ENCODE data around the gene RPS25. TPM values are rescaled to one million over a fixed set of nuclear protein-coding genes. Genes with fewer than 3 reads are reported as not detected.
A peak's percentile ranks its signal among the peaks of the same experiment; 100 is the strongest.
"Not testable (repeated sequence)": the region's sequence is repeated elsewhere in the genome, so short reads cannot be mapped to it uniquely, and the experiment has no call there.

RPS25 gene
- total RNA-seq, 2 donors from 2014 or later, result 1,289 to 1,299 TPM

GRCh38 chr11:119041821-119042514 is 23.8 kb upstream of the RPS25 start:
- TF ChIP-seq CTCF (conservative IDR thresholded peaks at IDR 0.05), result no peak
- Mint-ChIP-seq H3K36me3 (ENCODE audit: low read depth) (peaks cover 26% of the 10 kb centered on the region), H3K4me1 (peaks cover 23% of the 10 kb centered on the region), H3K4me3 (no peak overlapping the region), H3K27ac (no peak overlapping the region), H3K27me3 (ENCODE audit: insufficient read depth) (no peaks in the 10 kb centered on the region), H3K9me3 (no peaks in the 10 kb centered on the region)
- Histone ChIP-seq H3K36me3 (ENCODE audit: control insufficient read depth, insufficient read depth, low read length) (peaks cover 32% of the 10 kb centered on the region), H3K4me3 (ENCODE audit: low read length) (no peak overlapping the region), H3K27ac (ENCODE audit: low read depth, low read length) (no peak overlapping the region), H3K27me3 (ENCODE audit: control insufficient read depth, insufficient read depth, low read length, poor library complexity, severe bottlenecking) (no peaks in the 10 kb centered on the region), H3K9me3 (ENCODE audit: control insufficient read depth, low read length) (no peaks in the 10 kb centered on the region), H3K9ac (ENCODE audit: extremely low read depth, low read length, poor library complexity, severe bottlenecking) (no peak overlapping the region), H3K4me1 (ENCODE audit: control insufficient read depth, insufficient read depth, low read length) (peaks cover 4% of the 10 kb centered on the region)
- WGBS, 2 experiments (ENCODE audit: insufficient coverage in 1 of 2, insufficient read length in 1 of 2), result 88 to 93% methylated on average over 3 of the region's 4 CpGs
- DNase-seq, result no peak

- H3K27ac ChIP-seq (ENCODE audit: low read depth, low read length); H3K36me3 Mint-ChIP-seq (ENCODE audit: low read depth); H3K4me3 ChIP-seq (ENCODE audit: low read length); H3K9ac ChIP-seq (ENCODE audit: extremely low read depth, low read length, poor library complexity, severe bottlenecking); H3K9me3 Mint-ChIP-seq; DNase-seq; H3K27me3 Mint-ChIP-seq (ENCODE audit: insufficient read depth); H3K27me3 ChIP-seq (ENCODE audit: control insufficient read depth, insufficient read depth, low read length, poor library complexity, severe bottlenecking); H3K4me1 ChIP-seq (ENCODE audit: control insufficient read depth, insufficient read depth, low read length); H3K9me3 ChIP-seq (ENCODE audit: control insufficient read depth, low read length); H3K36me3 ChIP-seq (ENCODE audit: control insufficient read depth, insufficient read depth, low read length): not testable (repeated sequence)
- H3K4me1 Mint-ChIP-seq, result peaks cover 14% of the 10 kb centered on the region
- H3K27ac Mint-ChIP-seq, result peak overlapping the region; percentile 73
- WGBS, 2 experiments (ENCODE audit: insufficient coverage in 1 of 2, insufficient read length in 1 of 2), result 66 to 95% methylated on average over 3 to 7 of the region's 11 CpGs
- H3K4me3 Mint-ChIP-seq, result peak overlapping the region; percentile 5
Observed at GRCh38 chr11:119039471-119039870, 21.3 kb upstream of the RPS25 start.

GRCh38 chr11:119038884-119039283 is 20.7 kb upstream of the RPS25 start:
- no peaks in the 10 kb centered on the region for H3K36me3 Mint-ChIP-seq (ENCODE audit: low read depth)
- H3K27ac Mint-ChIP-seq, result peak overlapping the region; percentile 73
- H3K4me3 Mint-ChIP-seq, result peak overlapping the region; percentile 5
- H3K4me3 ChIP-seq (ENCODE audit: low read length), result no peak overlapping the region
- no peak overlapping the region for H3K9ac ChIP-seq (ENCODE audit: extremely low read depth, low read length, poor library complexity, severe bottlenecking)
- H3K4me1 ChIP-seq (ENCODE audit: control insufficient read depth, insufficient read depth, low read length), result peaks cover 4% of the 10 kb centered on the region
- TF ChIP-seq CTCF (conservative IDR thresholded peaks at IDR 0.05), result no peak
- no peaks in the 10 kb centered on the region for H3K9me3 ChIP-seq (ENCODE audit: control insufficient read depth, low read length)
- H3K9me3 Mint-ChIP-seq, result no peaks in the 10 kb centered on the region
- no peak for DNase-seq
- H3K27me3 ChIP-seq (ENCODE audit: control insufficient read depth, insufficient read depth, low read length, poor library complexity, severe bottlenecking), result no peaks in the 10 kb centered on the region
- 75 to 94% methylated on average over 4 to 5 of the region's 5 CpGs for WGBS, 2 experiments (ENCODE audit: insufficient coverage in 1 of 2, insufficient read length in 1 of 2)
- no peaks in the 10 kb centered on the region for H3K27me3 Mint-ChIP-seq (ENCODE audit: insufficient read depth)
- H3K36me3 ChIP-seq (ENCODE audit: control insufficient read depth, insufficient read depth, low read length), result peaks cover 3% of the 10 kb centered on the region
- peaks cover 13% of the 10 kb centered on the region for H3K4me1 Mint-ChIP-seq
- no peak overlapping the region for H3K27ac ChIP-seq (ENCODE audit: low read depth, low read length)

- 90 to 93% methylated on average over 3 of the region's 3 CpGs for WGBS, 2 experiments (ENCODE audit: insufficient coverage in 1 of 2, insufficient read length in 1 of 2)
Observed at GRCh38 chr11:119034813-119035212, 16.7 kb upstream of the RPS25 start.

More at GRCh38 chr11:119034813-119035212, 16.7 kb upstream of the RPS25 start:
- Histone ChIP-seq H3K27ac (ENCODE audit: low read depth, low read length) (no peak overlapping the region), H3K4me1 (ENCODE audit: control insufficient read depth, insufficient read depth, low read length) (peaks cover 4% of the 10 kb centered on the region), H3K9me3 (ENCODE audit: control insufficient read depth, low read length) (no peaks in the 10 kb centered on the region), H3K4me3 (ENCODE audit: low read length) (no peak overlapping the region), H3K9ac (ENCODE audit: extremely low read depth, low read length, poor library complexity, severe bottlenecking) (no peak overlapping the region), H3K36me3 (ENCODE audit: control insufficient read depth, insufficient read depth, low read length) (no peaks in the 10 kb centered on the region), H3K27me3 (ENCODE audit: control insufficient read depth, insufficient read depth, low read length, poor library complexity, severe bottlenecking) (no peaks in the 10 kb centered on the region)
- H3K36me3 Mint-ChIP-seq (ENCODE audit: low read depth), result no peaks in the 10 kb centered on the region
- no peak overlapping the region for H3K27ac Mint-ChIP-seq
- H3K4me1 Mint-ChIP-seq, result peaks cover 17% of the 10 kb centered on the region
- no peak for DNase-seq
- no peaks in the 10 kb centered on the region for H3K27me3 Mint-ChIP-seq (ENCODE audit: insufficient read depth)
- no peak for TF ChIP-seq CTCF (conservative IDR thresholded peaks at IDR 0.05)
- H3K9me3 Mint-ChIP-seq, result no peaks in the 10 kb centered on the region
- H3K4me3 Mint-ChIP-seq, result no peak overlapping the region
